GM18511 (cell line): Measurements from ENCODE around the gene LHX6.

Experiments used
- ATAC-seq: cut with Tn5 transposase; IDR thresholded peaks from one replicate; pipeline ENCODE4 v1.9.1; 2021; ENCODE audit warnings: mild to moderate bottlenecking, moderate library complexity; ENCODE audit not compliant: unreplicated experiment

LHX6 gene

DNA sequence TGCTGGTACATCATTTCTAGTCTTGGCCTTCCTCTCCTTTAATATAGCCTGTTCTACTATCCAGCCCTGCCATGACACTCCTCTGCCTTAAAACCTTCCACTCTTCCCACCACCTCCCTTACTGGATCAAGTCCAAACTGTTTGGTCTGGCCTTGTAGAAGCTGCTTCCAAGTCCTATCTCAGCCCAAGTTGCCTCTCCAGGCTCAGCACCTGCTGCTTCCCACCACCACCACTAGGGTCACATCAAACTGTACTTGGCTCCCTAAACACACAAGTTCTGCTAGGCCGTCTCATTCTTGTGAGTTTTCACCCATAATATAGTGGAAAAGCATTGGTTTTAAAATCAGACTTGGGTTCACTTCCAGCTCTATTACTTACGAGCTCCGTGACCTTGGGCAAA, 70.6 kb downstream of the LHX6 start:
- peak; percentile 49 for ATAC-seq

DNA sequence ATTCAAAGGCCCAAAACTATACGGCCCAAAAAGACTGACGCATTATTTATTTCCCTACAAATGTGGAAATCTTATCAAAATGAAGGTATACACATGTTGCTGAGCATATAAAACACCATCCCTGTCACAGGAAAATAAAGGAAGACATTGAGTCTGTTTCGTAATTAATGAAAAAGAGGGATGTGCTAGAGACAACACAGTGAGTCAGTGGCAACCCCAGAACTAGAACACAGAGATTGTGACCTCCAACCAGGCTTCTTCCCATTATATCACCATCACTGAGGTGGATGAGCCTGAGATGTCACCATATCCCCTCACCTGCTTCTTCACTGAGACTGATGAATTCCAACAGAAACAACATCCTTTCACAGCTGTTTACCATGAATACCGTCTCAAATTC, 73.0 kb downstream of the LHX6 start:
- ATAC-seq = no peak
